Measurements from ENCODE around the gene RTF2. TPM values are rescaled to one million over a fixed set of nuclear protein-coding genes. Genes with fewer than 3 reads are reported as not detected.
"Not testable (repeated sequence)": the region's sequence is repeated elsewhere in the genome, so short reads cannot be mapped to it uniquely, and the experiment has no call there.

Gene RTF2
- total and polyA plus RNA-seq, 11 donors: 50.7 to 114 (median 86.2) TPM

DNA sequence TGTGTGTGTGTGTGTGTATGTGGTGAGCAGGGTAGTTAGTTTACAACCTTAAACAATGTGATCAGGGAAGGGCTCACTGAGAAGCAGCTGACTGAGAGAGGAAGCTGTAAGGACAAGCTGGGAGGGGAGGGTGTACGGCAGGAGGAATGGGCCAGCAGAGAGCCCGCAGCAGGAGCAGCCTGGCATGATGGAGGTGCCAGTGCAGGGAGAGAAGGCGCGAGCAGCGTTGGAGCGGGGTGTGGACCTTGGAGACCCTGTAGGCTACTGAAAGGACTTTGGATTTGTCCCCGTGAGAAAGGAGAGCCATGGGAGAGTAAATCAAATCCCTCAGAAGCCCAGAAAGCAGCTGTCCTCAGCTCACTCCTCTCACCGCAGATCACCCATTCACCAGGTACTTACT, 83.1 kb downstream of the RTF2 start:
- intact Hi-C loops (cut with DNase I): loop anchor here (1.0 to 10.0 kb wide), 9 partner anchors 23 to 796 kb away; no protein-coding TSS in a partner anchor
- 90 to 93% (median 91%) methylated on average over 8 of the region's 8 CpGs for WGBS, 4 donors
- Histone ChIP-seq H3K36me3 (no peaks in the 10 kb centered on the region), H3K4me3 (no peak overlapping the region), H3K27ac (no peak overlapping the region), H3K27me3 (no peaks in the 10 kb centered on the region), H3K4me1 (peaks cover 0 to 33% (median 5%) of the 10 kb centered on the region in 12 donors), H3K9me3 (no peaks in the 10 kb centered on the region)
- ATAC-seq (no peak), DNase-seq (no peak)
- TF ChIP-seq POLR2A (IDR thresholded peaks at IDR 0.05): no peak
- TF ChIP-seq, protein P1, sequence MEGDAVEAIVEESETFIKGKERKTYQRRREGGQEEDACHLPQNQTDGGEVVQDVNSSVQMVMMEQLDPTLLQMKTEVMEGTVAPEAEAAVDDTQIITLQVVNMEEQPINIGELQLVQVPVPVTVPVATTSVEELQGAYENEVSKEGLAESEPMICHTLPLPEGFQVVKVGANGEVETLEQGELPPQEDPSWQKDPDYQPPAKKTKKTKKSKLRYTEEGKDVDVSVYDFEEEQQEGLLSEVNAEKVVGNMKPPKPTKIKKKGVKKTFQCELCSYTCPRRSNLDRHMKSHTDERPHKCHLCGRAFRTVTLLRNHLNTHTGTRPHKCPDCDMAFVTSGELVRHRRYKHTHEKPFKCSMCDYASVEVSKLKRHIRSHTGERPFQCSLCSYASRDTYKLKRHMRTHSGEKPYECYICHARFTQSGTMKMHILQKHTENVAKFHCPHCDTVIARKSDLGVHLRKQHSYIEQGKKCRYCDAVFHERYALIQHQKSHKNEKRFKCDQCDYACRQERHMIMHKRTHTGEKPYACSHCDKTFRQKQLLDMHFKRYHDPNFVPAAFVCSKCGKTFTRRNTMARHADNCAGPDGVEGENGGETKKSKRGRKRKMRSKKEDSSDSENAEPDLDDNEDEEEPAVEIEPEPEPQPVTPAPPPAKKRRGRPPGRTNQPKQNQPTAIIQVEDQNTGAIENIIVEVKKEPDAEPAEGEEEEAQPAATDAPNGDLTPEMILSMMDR (IDR thresholded peaks at IDR 0.05): no peak

DNA sequence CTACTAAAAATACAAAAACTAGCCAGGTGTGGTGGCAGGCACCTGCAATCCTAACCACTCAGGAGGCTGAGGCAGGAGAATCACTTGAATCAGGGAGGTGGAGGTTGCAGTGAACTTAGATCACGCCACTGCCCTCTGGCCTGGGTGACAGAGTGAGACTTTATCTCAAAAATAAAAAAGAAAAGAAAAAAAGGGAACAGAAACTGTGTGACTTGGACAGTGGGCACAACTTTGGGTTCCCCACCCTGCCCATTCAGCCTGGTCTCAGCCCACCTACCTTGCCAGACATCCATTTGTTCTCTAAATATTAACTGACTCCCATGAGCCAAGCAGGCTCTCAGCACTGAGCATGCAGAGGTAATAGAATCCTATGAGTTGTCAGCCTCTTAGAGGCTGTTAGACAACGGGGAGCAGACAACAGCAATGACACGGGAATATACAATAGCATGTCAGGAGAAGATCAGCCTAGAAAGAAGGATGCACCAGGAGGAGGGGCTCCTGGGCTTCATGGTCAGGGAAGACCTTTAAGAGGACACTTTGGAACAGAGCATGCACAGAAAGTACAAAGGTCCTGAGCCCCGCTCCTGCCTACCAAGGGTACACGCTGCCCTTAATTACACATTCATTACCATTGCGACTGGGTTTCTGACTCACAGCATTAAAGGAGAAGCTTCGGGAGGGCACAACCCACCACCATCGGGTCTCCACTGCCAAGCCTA, 84.6 kb downstream of the RTF2 start:
- no peak overlapping the region for H3K4me3 ChIP-seq
- no peaks in the 10 kb centered on the region for H3K9me3 ChIP-seq
- no peak for ATAC-seq
- TF ChIP-seq, protein P1 (IDR thresholded peaks at IDR 0.05): no peak
- no peak for TF ChIP-seq POLR2A (IDR thresholded peaks at IDR 0.05)
- H3K27ac ChIP-seq: no peak overlapping the region
- WGBS, 4 donors: 74 to 83% (median 76%) methylated on average over 8 of the region's 8 CpGs
- peaks cover 0 to 33% (median 5%) of the 10 kb centered on the region in 12 donors for H3K4me1 ChIP-seq
- intact Hi-C loops (cut with DNase I): loop anchor here in 9 of 10 donors (5.0 to 10.0 kb wide), 4 partner anchors 419 to 794 kb away; no protein-coding TSS in a partner anchor
- no peaks in the 10 kb centered on the region for H3K27me3 ChIP-seq
- no peaks in the 10 kb centered on the region for H3K36me3 ChIP-seq
- no peak for DNase-seq

GRCh38 chr20:56554869-56555268, 86.4 kb downstream of the RTF2 start:
- TF ChIP-seq, protein P1 (IDR thresholded peaks at IDR 0.05): peak in 3 of 12 donors; percentile 5 to 27 (median 12)
- no peak for TF ChIP-seq POLR2A (IDR thresholded peaks at IDR 0.05)
- ATAC-seq (peak; percentile 79 to 95 (median 90)), DNase-seq (peak in 4 of 5 donors; percentile 48 to 76 (median 67))
- H3K27me3 ChIP-seq: no peaks in the 10 kb centered on the region
- intact Hi-C loops (cut with DNase I): loop anchor here in 9 of 10 donors (5.0 to 10.0 kb wide), 4 partner anchors 417 to 792 kb away; no protein-coding TSS in a partner anchor
- H3K4me1 ChIP-seq: peaks cover 0 to 33% (median 5%) of the 10 kb centered on the region in 12 donors
- H3K27ac ChIP-seq: peak overlapping the region in 6 of 12 donors; percentile 2 to 67 (median 13)
- 9 to 23% (median 11%) methylated on average over 4 of the region's 4 CpGs for WGBS, 4 donors
- H3K36me3 ChIP-seq: no peaks in the 10 kb centered on the region
- no peaks in the 10 kb centered on the region for H3K9me3 ChIP-seq
- no peak overlapping the region for H3K4me3 ChIP-seq

GRCh38 chr20:56558968-56559367, 90.5 kb downstream of the RTF2 start:
- H3K36me3 ChIP-seq: no peaks in the 10 kb centered on the region
- DNase-seq: peak in 2 of 5 donors; percentile 18 to 41
- no peak for TF ChIP-seq POLR2A (IDR thresholded peaks at IDR 0.05)
- TF ChIP-seq, protein P1 (IDR thresholded peaks at IDR 0.05): no peak
- intact Hi-C loops (cut with DNase I): loop anchor here in 3 of 10 donors (2.0 to 10.0 kb wide), 2 partner anchors 152 to 786 kb away; no protein-coding TSS in a partner anchor
- peak in 3 of 4 donors; percentile 35 to 51 (median 42) for ATAC-seq
- peak overlapping the region in 8 of 12 donors; percentile 38 to 63 (median 56) for H3K27ac ChIP-seq
- no peaks in the 10 kb centered on the region for H3K27me3 ChIP-seq
- H3K9me3 ChIP-seq: no peaks in the 10 kb centered on the region
- H3K4me1 ChIP-seq: peaks cover 0 to 20% (median 5%) of the 10 kb centered on the region in 12 donors
- 53 to 61% (median 58%) methylated on average over 6 of the region's 6 CpGs for WGBS, 4 donors
- no peak overlapping the region for H3K4me3 ChIP-seq

- ATAC-seq: not testable (repeated sequence)
Measured at GRCh38 chr20:56564526-56564925, 96.1 kb downstream of the RTF2 start.

More at GRCh38 chr20:56564526-56564925, 96.1 kb downstream of the RTF2 start:
- peaks cover 0 to 19% (median 3%) of the 10 kb centered on the region in 12 donors for H3K4me1 ChIP-seq
- WGBS, 4 donors: 91 to 95% (median 95%) methylated on average over 6 of the region's 6 CpGs
- DNase-seq; H3K9me3 ChIP-seq; H3K27me3 ChIP-seq; intact Hi-C loops (cut with DNase I); H3K4me3 ChIP-seq; H3K27ac ChIP-seq; H3K36me3 ChIP-seq: not testable (repeated sequence)

Measured in heart left ventricle (tissue), 16 donors.